ENCODE results near the gene KRT72.

GRCh38 chr12:52540531-52540930, 60.7 kb downstream of the KRT72 start:
- TF ChIP-seq CTCF (conservative IDR thresholded peaks at IDR 0.05; ENCODE audit: low read depth, low read length) (no peak), EZH2 (IDR thresholded peaks at IDR 0.05; ENCODE audit: low read length, unreplicated experiment) (no peak)
